ENCODE results near the gene CYB5R4.

CYB5R4 gene

GRCh38 chr6:83976037-83976755 lies 116.7 kb downstream of the CYB5R4 start:
- DNase-seq (ENCODE audit: low read depth), result no peak
- TF ChIP-seq CTCF (IDR thresholded peaks at IDR 0.05; ENCODE audit: insufficient read depth, low read depth, low read length, missing control alignments), result no peak
- H3K4me3 ChIP-seq (ENCODE audit: low read length), result no peak overlapping the region

- peak; percentile 44 for DNase-seq (ENCODE audit: low read depth)
- H3K4me3 ChIP-seq (ENCODE audit: low read length), result no peak overlapping the region
- no peak for TF ChIP-seq CTCF (IDR thresholded peaks at IDR 0.05; ENCODE audit: insufficient read depth, low read depth, low read length, missing control alignments)
Observed at GRCh38 chr6:83976871-83977270, 117.4 kb downstream of the CYB5R4 start.

- H3K4me3 ChIP-seq (ENCODE audit: low read length), result no peak overlapping the region
- TF ChIP-seq CTCF (IDR thresholded peaks at IDR 0.05; ENCODE audit: insufficient read depth, low read depth, low read length, missing control alignments), result no peak
- DNase-seq (ENCODE audit: low read depth), result no peak
Observed at GRCh38 chr6:83978324-83978734, 118.8 kb downstream of the CYB5R4 start.

GRCh38 chr6:83978997-83979396 lies 119.5 kb downstream of the CYB5R4 start:
- no peak for TF ChIP-seq CTCF (IDR thresholded peaks at IDR 0.05; ENCODE audit: insufficient read depth, low read depth, low read length, missing control alignments)
- no peak for DNase-seq (ENCODE audit: low read depth)
- H3K4me3 ChIP-seq (ENCODE audit: low read length), result no peak overlapping the region

GRCh38 chr6:83984411-83984810 lies 124.9 kb downstream of the CYB5R4 start:
- no peak for TF ChIP-seq CTCF (IDR thresholded peaks at IDR 0.05; ENCODE audit: insufficient read depth, low read depth, low read length, missing control alignments)
- no peak for DNase-seq (ENCODE audit: low read depth)
- H3K4me3 ChIP-seq (ENCODE audit: low read length), result no peak overlapping the region

- no peak overlapping the region for H3K4me3 ChIP-seq (ENCODE audit: low read length)
- DNase-seq (ENCODE audit: low read depth), result no peak
- TF ChIP-seq CTCF (IDR thresholded peaks at IDR 0.05; ENCODE audit: insufficient read depth, low read depth, low read length, missing control alignments), result no peak
Observed at GRCh38 chr6:83985308-83985713, 125.8 kb downstream of the CYB5R4 start.

- H3K4me3 ChIP-seq (ENCODE audit: low read length), result no peak overlapping the region
- no peak for DNase-seq (ENCODE audit: low read depth)
- TF ChIP-seq CTCF (IDR thresholded peaks at IDR 0.05; ENCODE audit: insufficient read depth, low read depth, low read length, missing control alignments), result no peak
Observed at GRCh38 chr6:83985715-83986114, 126.2 kb downstream of the CYB5R4 start.

All from epithelial cell of esophagus (primary cell).